Measurements from ENCODE around the gene SELENOF.

SELENOF gene

DNA sequence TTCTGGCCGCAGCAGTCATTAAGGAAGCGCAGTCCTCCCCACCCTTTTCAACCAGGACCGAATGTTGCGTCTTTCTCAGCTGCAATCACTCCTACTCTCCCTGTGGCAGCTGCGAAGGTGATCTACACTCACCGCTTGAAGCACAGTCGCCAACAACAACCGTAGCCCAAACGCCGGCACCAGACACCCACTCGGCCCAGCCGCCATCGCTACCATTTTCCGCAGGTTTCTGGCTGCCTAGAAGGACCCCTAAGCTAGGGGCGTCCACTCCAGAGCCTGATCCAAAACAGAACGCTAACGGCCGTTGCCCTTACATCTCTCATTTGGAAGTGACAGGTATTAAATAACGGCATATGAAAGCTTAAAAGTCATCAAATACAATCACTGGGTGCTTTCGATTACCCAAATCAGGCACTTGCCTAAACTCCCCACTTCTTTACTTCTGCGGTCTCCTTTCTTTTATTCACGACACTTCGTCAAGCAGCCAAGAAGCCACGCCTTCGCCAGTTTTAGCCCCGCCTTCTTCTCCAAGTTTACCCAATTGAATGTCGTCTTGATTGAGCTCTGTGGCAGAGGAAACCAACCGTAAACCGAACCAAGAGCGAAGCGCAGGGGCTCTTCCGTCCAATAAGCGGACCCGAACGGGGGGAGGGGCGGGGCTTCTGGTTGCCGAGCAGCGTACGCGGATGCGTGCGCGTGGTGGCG is at the start of gene SELENOF:
SELENOF (minus strand) TSS at position 231 of the 705 bp plus-strand sequence; CDS start at position 216, 15 bp downstream.
- peak; percentile 100 for DNase-seq (ENCODE audit: low read depth)

DNA sequence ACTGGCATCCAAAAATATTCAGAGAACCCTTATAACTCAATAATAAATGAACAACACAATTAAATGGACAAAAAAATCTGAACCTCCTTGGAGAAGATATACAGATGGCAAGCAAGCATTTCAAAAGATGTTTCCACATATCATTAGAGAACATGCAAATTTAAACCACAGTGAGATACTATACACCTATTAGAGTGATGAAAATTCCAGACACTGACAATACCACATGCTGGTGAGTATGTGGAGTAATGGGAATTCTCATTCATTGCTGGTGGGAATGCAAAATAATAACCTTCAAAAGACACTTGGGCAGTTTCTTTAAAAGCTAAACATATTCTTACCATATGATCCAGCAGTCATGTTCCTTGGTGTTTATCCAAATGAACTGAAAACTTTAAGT is 46.6 kb upstream of the SELENOF start:
- no peak for DNase-seq (ENCODE audit: low read depth)

DNA sequence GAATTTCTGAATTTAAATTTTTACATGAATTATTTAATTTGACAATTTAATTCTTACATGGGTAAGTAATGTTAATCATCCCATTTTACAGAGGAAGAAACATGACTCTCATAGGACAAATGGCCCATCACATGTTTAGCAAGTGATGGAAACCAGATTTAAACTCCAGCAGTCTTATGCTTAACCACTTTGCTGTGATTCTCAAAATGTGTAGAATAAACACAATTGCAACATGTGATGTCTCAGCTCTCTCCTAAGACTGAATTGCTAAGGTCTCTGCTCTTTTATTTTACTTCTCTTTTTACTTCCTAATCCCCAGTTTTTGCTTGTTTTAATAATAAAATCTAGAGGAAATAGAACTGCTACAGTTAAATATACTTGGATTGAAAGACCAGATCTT is 43.3 kb upstream of the SELENOF start:
- DNase-seq (ENCODE audit: low read depth): no peak

DNA sequence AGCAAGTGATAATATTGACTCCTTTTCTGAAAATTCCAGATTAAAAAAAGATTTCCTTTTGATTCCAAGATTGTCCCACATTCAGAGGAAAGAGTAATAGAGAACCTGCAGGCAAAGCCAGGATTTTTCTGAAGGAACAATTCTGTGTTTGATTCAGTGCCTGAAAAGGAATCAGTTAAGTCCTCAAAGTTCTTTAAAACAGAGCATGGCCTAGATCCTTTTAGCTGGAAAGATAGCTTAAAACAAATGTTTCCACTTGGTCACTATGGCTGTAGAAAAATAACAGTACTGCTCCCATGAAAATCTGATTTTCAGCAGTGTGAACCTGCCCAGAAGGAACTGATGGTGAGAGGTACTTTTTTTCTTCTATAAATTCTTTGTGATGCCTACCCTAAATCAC is 42.3 kb upstream of the SELENOF start:
- DNase-seq (ENCODE audit: low read depth): no peak

DNA sequence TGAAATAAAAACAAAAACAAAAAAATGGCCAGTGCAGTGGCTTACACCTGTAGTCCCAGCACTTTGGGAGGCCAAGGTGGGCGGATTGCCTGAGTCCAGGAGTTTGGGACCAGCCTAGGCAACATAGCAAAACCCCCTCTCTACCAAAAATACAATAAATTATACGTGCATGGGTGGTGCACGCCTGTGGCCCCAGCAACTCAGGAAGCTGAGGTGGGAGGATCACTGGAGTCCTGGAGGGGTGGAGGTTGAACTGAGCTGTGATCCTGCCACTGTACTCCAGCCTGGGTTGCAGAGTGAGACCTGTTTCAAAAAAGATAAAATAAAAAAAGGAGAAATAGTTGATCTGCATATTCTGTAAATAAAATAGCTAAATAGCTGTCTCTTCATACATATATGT is 41.8 kb upstream of the SELENOF start:
- no peak for DNase-seq (ENCODE audit: low read depth)

DNA sequence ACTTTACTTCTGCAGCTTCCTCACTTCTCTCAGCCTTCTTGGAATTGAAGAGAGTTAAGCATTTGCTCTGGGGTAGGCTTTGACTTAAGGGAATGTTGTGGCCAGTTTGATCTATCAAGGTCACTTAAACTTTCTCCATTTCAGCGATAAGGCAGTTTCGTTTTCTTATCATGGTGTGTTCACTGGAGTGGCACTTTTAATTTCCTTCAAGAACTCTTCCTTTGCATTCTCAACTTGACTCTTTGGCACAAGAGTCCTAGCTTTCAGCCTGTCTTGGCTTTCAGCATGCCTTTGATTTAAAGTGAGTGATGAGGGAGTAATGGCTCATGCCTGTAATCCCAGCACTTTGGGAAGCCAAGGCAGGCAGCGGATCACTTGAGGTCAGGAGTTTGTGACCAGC is 39.2 kb upstream of the SELENOF start:
- no peak for DNase-seq (ENCODE audit: low read depth)

DNA sequence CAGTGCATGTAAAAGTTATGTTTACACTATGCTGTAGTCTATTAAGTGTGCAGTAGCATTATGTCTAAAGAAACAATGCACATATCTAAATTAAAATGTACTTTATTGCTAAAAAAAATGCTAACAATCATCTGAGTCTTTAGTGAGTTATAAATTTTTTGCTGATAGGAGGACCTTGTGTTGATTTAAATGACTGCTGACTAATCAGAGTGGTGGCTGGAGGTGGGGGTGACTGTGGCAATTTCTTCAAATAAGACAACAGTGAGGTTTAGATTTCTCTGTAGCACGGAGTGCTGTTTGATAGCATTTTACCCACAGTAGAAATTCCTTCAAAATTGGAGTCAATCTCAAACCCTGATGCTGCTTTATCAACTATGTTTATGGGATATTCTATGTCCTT is 37.5 kb upstream of the SELENOF start:
- no peak for DNase-seq (ENCODE audit: low read depth)

DNA sequence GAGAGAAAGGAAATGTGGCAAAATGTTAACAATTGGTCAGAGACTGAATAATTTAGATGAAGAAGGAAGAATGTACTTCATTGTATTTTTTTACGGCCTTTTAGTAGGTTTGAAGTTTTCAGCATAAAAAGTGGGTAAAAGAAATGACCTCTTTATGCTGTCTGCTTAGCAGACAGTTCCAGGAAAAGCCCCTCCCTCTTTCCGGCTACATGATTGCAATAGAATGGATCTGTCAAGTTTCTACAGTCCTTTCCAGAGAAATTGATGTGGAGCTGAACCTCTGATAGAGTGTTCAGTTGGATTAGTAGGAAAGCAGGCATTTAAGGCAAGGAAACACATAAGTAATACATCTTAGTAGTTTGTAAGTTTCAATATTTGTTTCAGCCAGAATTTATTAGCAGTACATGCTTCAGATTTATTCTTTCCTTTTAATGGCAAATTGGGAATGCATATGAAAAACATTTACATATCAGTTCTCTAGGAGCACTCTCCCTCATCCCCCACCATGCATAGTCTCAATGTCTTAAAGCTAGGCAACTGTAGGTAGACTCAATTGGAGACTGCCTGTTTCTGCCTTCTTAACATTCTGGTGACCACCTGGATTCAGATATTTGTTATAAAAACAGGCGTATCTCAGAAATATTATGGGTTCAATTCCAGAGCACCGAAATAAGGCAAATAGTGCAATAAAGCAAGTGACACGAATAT is 36.9 kb upstream of the SELENOF start:
- no peak for DNase-seq (ENCODE audit: low read depth)

DNA sequence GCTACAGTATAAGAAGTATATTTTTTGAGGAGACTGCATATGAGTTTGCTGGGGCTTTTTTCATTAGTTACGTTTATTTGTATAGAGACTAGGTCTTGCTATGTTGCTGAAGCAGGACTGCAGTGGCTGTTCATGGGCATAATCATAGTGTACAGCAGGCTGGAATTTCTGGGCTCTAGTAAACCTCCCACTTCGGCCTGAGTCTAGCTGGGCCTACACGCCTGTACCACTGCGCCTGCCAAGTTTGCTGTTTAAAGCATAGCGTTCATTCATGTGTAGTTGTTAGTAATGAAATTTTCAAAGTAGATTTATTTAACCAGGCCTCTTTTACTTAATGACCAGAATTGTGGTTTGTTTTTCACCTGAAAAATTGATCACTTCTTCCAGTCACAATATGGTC is 34.3 kb upstream of the SELENOF start:
- no peak for DNase-seq (ENCODE audit: low read depth)

DNA sequence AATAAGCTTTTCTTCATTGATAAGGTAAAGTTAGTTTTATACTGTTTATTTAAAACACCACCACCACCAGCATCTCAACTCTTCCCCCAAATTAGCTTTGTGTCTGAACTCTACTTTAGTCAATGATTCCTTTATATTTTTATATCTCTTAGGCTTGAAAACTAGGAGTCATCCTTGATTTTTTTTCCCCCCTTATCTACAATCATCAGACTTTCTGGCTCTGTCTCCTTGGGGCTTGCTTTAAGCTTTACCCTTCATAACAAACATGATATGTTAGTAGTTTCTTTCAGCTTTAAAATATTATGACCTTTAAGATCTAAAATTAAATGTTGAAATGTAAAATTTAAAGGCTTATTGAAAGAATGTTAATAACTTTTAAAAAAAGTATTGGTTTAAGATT is 28.8 kb upstream of the SELENOF start:
- no peak for DNase-seq (ENCODE audit: low read depth)

DNA sequence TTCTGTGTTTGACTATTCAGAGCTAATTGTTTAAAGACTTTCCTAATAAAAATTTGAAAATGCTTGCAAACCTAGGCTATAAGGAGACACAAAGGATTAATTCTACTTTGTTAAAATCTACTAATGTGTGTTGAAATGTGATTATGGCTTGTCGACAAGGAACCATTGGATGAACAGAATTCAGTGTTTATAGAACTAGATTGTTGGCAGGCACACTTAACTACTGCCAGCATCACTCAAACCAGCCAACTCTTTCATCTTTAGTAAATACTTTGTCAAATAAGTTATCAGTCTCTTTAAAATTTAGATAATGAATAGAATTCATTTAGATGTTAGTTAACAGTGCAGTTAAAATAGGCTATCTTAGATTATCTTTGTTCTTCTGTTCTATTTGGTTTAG is 28.1 kb upstream of the SELENOF start:
- DNase-seq (ENCODE audit: low read depth): no peak

DNA sequence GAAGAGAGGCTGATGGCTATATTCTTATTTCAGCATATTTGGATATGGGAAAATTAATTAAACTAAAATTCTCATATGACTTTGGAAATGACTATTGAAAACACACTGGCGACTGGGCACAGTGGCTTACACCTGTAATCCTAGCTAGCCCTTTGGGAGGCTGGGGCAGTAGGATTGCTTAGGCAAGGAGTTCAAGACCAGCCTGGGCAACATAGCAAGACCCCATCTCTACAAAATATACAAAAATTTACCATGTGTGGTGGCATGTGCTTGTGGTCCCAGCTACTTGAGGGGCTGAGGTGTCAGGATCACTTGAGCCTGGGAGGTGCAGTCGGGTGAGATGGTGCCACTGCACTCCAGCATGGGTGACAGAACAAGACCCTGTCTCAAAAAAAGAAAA is 26.7 kb upstream of the SELENOF start:
- DNase-seq (ENCODE audit: low read depth): no peak

DNA sequence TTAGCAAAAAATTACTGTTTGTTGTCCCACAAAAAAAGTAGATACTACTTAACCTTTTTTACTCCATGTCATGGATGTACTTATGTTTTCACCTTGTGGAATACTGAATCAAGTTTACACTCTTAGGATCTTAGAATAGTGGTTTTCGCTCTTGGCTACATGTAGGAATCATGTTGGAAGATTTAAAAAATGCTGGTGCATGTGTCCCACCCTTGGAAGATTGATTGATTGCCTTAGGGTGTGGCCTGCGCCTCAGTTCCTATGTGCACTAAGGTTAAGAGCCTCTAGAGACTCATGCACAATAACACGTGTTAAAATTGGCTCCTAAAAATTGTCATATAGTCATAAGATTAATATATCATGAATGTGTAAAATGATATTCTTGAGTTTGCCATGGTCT is 25.5 kb upstream of the SELENOF start:
- no peak for DNase-seq (ENCODE audit: low read depth)

DNA sequence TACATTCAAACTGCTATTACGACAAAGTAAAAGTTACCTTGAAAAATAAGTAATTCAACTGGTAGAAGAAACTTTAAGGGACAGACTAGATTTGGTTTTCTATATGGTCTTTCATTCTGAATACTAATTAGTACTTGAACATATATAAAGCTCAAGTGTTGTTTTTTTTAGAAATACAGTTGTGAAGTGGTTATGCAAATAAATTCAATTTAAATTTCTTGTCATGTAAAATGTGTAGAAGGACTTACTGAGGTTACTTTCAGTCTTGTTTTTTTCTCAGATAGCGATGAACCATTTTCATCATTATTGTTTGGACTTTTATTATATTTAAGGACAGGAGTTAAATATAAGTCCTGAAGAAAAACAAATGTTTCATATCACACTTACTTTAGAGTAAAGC is 24.9 kb upstream of the SELENOF start:
- no peak for DNase-seq (ENCODE audit: low read depth)

DNA sequence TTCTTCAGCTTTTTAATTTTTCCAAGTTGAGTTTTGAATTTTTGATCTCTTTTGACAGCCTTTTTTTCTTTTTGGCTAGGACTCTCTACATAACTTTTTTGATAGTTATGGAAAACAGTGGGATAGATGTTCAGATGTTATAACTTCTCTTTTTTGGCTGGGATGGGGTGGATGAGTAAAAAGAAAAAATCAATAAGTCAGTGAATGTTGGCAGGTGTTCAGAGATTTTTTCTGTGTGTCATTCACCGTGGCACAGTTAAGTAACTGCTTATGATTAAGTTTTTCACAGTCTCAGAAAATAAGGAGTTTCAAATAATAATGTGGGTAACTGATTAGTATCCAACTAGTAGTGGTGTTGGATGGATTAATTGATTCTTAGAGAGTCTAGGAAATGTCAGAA is 24.5 kb upstream of the SELENOF start:
- peak; percentile 18 for DNase-seq (ENCODE audit: low read depth)

DNA sequence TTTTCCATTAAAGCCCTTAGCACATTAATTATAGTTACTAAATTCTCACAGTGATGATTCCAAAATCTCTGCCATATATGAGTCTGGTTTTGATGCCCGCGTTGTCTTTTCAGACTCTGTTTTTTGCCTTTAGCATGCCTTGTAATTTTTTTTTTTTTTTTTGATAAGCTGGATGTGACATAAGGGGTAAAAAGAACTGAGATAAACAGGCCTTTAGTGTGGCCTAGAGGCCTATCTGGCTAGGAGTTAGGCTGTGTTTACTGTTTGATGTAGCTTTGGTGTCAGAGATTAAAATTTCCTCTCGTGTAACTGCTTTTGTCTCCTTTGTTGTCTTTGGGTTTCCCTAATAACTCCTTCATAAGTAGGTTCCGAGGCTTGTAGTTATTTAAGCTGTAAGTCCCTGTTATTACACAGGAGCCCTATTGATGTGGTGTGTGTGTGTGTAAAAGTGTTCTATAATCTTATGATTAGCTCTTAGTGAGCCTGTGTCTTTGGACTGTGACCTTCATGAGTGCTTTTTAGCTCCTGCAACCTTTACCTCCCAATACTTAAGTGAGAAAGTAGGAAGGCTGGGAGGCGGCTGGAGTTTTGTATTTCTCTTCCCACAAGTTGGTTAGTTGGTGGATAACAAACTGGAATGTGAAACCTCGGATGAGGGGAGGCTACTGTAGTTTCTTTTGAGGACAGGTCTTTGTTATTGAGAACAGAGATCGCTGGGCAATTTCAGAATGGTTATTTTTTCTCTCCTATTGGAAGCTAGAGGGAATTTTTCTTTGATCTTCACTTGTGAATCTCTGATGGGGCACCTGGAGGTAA is 19.8 kb upstream of the SELENOF start:
- no peak for DNase-seq (ENCODE audit: low read depth)

DNA sequence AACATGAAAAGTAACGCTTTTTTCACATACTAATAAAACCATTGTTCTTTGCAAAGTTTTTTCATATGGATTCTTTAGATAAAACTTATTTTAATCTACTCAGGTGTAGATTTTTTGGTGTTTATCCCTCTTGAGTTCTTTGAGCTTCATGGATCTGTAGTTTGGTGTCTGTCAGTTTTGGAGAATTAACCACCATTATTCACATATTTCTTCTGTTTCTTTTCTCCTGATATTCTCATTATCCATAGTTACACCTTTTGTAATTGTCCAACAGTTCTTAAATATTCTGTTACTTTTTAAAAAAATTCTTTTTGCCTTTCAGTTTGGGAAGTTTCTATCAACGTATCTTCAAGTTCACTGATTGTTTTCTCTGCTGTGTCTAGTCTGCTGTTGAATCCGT is 19.1 kb upstream of the SELENOF start:
- DNase-seq (ENCODE audit: low read depth): no peak

DNA sequence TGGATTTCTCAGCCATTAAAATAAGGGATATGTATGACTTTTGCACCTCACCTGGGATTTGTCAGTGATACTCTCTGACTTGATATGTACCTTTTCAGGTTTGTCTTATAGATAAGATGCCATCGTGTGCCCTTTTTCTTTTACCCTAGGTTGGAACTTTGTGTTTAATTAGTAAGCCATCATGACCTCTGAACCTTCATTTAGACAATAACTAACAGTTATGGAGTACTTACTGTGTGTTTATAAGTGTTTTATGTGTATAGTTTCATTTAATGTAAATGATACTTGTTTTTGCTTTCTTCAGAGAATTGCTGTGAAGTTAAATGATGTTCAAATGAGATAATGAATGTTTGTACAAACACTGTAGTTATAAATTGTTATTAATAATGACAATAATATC is 14.9 kb upstream of the SELENOF start:
- DNase-seq (ENCODE audit: low read depth): no peak

DNA sequence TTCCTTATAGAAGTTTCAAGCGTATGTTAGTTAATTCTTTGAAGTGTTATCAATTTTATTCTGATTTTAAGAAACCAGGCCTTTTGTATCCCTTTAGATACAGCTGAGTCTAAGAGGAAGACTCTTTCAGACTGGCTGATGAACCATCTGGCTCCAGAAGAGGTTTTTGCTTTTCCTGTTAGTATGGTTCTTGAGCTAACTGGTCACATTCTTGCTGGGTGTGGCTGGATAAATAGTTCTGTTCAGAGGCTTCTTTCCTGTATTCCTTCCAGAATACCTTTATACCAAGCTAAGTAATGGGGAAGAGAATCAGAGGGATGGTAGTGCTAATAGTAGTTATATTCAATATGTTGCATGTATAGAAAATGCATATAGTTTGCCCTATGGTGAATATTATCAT is 13.0 kb upstream of the SELENOF start:
- no peak for DNase-seq (ENCODE audit: low read depth)

DNA sequence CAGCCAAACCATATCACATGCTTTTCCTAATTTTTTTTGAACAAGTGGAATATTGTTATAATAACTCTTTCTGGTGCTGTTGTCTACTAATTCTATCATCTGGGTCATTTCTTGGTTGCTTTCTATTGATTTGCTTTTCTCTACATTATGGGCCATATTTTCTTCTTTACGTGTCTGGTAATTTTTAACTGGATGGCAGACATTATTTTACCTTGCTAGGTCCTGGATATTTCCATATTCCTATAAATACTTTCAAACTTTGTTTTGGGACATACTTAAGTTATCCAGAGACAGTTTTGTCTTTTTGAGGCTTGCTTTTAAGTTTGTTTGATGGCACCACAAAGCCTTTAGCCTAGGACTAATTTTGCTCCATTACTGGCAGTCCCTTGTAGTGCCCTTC is 11.8 kb upstream of the SELENOF start:
- DNase-seq (ENCODE audit: low read depth): no peak

DNA sequence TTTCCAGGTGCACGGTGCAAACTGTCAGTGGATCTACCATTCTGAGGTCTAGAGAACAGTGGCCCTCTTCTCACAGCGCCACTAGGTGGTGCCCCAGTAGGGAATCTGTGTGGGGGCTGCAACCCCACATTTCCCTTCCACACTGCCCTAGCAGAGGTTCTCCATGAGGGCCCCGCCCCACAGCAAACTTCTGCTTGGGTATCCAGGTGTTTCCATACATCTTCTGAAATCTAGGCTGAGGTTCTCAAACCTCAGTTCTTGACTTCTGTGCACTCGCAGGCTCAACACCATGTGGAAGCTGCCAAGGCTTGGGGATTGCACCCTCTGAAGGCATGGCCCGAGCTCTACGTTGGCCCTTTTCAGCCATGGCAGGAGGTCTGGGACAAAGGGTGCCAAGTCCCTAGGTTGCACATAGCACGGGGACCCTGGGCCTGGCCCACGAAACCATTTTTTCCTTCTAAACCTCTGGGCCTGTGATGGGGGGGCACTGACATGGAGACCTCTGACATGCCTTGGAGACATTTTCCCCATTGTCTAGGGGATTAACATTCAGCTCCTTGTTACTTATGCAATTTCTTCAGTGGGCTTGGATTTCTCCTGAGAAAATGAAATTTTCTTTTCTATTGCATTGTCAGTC is 10.5 kb upstream of the SELENOF start:
- DNase-seq (ENCODE audit: low read depth): no peak

DNA sequence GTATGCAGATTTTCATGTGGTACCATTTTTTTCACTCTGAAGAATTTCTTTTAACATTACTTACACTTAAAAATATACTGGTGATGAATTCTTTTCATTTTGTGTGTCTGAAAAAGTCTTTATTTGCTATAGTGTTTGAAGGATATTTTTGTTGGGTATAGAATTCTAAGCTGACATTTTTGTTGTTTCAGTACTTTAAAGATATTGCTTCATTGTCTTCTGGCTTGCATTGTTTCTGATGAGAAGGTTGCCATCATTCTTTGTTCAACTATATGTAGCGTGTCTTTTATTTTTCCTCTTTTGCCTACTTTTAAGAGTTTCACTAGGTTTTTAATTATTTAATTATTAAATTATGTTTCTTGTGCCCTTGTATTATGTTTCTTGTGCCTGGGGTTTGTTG is 8.5 kb upstream of the SELENOF start:
- DNase-seq (ENCODE audit: low read depth): no peak

DNA sequence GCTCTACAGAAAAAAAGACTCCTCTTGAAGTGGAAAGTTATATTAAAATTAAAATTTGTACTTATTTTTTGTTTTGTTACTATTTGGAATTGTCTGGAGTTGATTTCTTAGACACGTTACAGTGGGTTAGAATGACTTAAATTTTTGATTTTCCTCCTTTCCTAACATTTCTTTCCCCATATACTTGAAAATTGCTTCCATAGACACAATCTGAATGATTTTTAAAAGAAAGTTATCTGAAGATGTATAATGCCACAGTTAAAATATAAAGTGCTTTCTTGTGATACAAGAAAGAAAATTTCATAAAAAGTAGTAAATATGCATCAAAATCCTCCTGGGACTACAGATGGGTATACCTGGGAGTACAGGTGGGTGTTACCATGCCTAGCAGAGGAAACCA is 2.8 kb upstream of the SELENOF start:
- DNase-seq (ENCODE audit: low read depth): no peak

All from stromal cell of bone marrow (primary cell).